H1 (cell line): ENCODE results near the gene PIAS1. TPM values are rescaled to one million over a fixed set of nuclear protein-coding genes. Genes with fewer than 3 reads are reported as not detected.

Experiments
- CTCF ChIA-PET: fragments of 300-600 bp; sonication (Branson Sonifier 250); formaldehyde crosslinking; loops from one replicate; lab custom pipeline; 2021; ENCODE audit not compliant: partially characterized antibody; lab: Charles Lee
- POLR2A ChIA-PET: fragments of 300-600 bp; sonication (Branson Sonifier 250); formaldehyde crosslinking; loops from one replicate; lab custom pipeline; 2021; ENCODE audit warnings: inconsistent platforms; ENCODE audit not compliant: partially characterized antibody; lab: Charles Lee
- DNase-seq, 2 experiments: peaks; one replicate each; pipeline versions ENCODE4 v3.0.0 to v3.0.0-alpha.2; 2010 to 2022; ENCODE audit warnings: low spot score in 2 of 2, low read depth in 1 of 2, mixed read lengths in 1 of 2
- FAIRE-seq: peaks from 2 replicates; lab custom pipeline; 2011; peaks lifted over from hg19 to GRCh38; lab: Jason Lieb, UNC
- H2AFZ ChIP-seq: 2 replicates; pipeline ENCODE4 v1.8.1; 2012; ENCODE audit warnings: low read length, inconsistent platforms
- H2AK5ac ChIP-seq: 2 replicates; pipeline ENCODE4 v1.6.1; 2013; ENCODE audit warnings: low read depth, low read length
- H2BK120ac ChIP-seq: replicated peaks from 2 replicates; pipeline ENCODE3; 2013; ENCODE audit warnings: low read depth, low read length, inconsistent platforms
- H2BK12ac ChIP-seq: 2 replicates; pipeline ENCODE4 v1.6.1; 2013; ENCODE audit warnings: low read depth, low read length
- H2BK15ac ChIP-seq: 2 replicates; pipeline ENCODE4 v1.6.1; 2013; ENCODE audit warnings: low read length
- H2BK20ac ChIP-seq: 2 replicates; pipeline ENCODE4 v1.6.1; 2013; ENCODE audit warnings: low read length
- H2BK5ac ChIP-seq: 2 replicates; pipeline ENCODE4 v1.6.1; 2013; ENCODE audit warnings: low read depth, low read length
- H3K14ac ChIP-seq: 2 replicates; pipeline ENCODE4 v1.6.1; 2013; ENCODE audit warnings: inconsistent platforms; ENCODE audit not compliant: insufficient read length
- H3K18ac ChIP-seq: 2 replicates; pipeline ENCODE4 v1.6.1; 2013; ENCODE audit warnings: low read length; ENCODE audit errors: extremely low read depth
- H3K23ac ChIP-seq: 2 replicates; pipeline ENCODE4 v1.6.1; 2013; ENCODE audit warnings: inconsistent platforms; ENCODE audit not compliant: insufficient read length
- H3K23me2 ChIP-seq: 2 replicates; pipeline ENCODE4 v1.6.1; 2013; ENCODE audit warnings: low read depth, low read length
- H3K27ac ChIP-seq: 2 replicates; pipeline ENCODE4 v1.6.1; 2011; ENCODE audit warnings: low read depth, low read length, inconsistent platforms
- H3K27me3 ChIP-seq, 4 experiments: replicated peaks in 1 of 4; 1 replicate in 1 of 4; 2 replicates in 3 of 4; pipeline versions ENCODE4 v1.6.1 to v1.8.1; 2011 to 2013; ENCODE audit warnings: low read length in 3 of 4, mild to moderate bottlenecking in 3 of 4, inconsistent platforms in 2 of 4, mixed read lengths in 2 of 4, moderate library complexity in 1 of 4; ENCODE audit not compliant: control insufficient read depth in 3 of 4, insufficient read depth in 3 of 4; ENCODE audit errors: extremely low read depth in 1 of 4
- H3K36me3 ChIP-seq, 4 experiments: 2 replicates each; pipeline versions ENCODE4 v1.6.1 to v1.8.1; 2011 to 2013; ENCODE audit warnings: mild to moderate bottlenecking in 4 of 4, low read length in 3 of 4, moderate library complexity in 2 of 4, control low read depth in 1 of 4, inconsistent platforms in 1 of 4; ENCODE audit not compliant: insufficient read depth in 4 of 4, control insufficient read depth in 2 of 4
- H3K4ac ChIP-seq: replicated peaks from 2 replicates; pipeline ENCODE3; 2013; ENCODE audit warnings: low read length, low read depth, mixed read lengths, inconsistent platforms; ENCODE audit not compliant: insufficient read length
- H3K4me1 ChIP-seq, 4 experiments: replicated peaks in 1 of 4; 1 replicate in 1 of 4; 2 replicates in 3 of 4; pipeline versions ENCODE4 v1.6.1 to v1.8.1; 2011 to 2013; ENCODE audit warnings: low read length in 3 of 4, inconsistent platforms in 2 of 4, mixed read lengths in 1 of 4; ENCODE audit not compliant: insufficient read depth in 4 of 4, control insufficient read depth in 3 of 4
- H3K4me2 ChIP-seq, 2 experiments: 2 replicates each; pipeline versions ENCODE4 v1.6.1 to v1.8.1; 2011 to 2013; ENCODE audit warnings: low read depth in 2 of 2, low read length in 2 of 2, control low read depth in 1 of 2, inconsistent platforms in 1 of 2, mild to moderate bottlenecking in 1 of 2; ENCODE audit not compliant: insufficient read depth in 1 of 2
- H3K4me3 ChIP-seq, 4 experiments: fragments of 200-600, 300-600 bp in 1 of 4; sonication (generic), shearing (Covaris generic), sonication (Bioruptor Twin) in 1 of 4; 2 replicates each; pipeline versions ENCODE4 v1.5.1 to v1.8.1; 2011 to 2016; ENCODE audit warnings: low read length in 4 of 4, low read depth in 3 of 4, control low read depth in 2 of 4, inconsistent platforms in 2 of 4, mild to moderate bottlenecking in 2 of 4, mixed read lengths in 1 of 4, moderate library complexity in 1 of 4; ENCODE audit not compliant: insufficient read depth in 2 of 4; ENCODE audit errors: extremely low read depth in 1 of 4
- H3K56ac ChIP-seq: replicated peaks from 2 replicates; pipeline ENCODE3; 2013; ENCODE audit warnings: low read depth, mild to moderate bottlenecking, mixed read lengths, low read length, inconsistent platforms; ENCODE audit not compliant: insufficient read length
- H3K79me1 ChIP-seq: 2 replicates; pipeline ENCODE4 v1.6.1; 2013; ENCODE audit warnings: low read depth, low read length, control low read depth
- H3K79me2 ChIP-seq, 2 experiments: 2 replicates each; pipeline versions ENCODE4 v1.6.1 to v1.8.1; 2012 to 2013; ENCODE audit warnings: low read length in 2 of 2, mild to moderate bottlenecking in 2 of 2, inconsistent platforms in 1 of 2; ENCODE audit not compliant: insufficient read depth in 2 of 2, control insufficient read depth in 1 of 2
- H3K9ac ChIP-seq, 4 experiments: replicated peaks in 1 of 4; 1 replicate in 1 of 4; 2 replicates in 3 of 4; pipeline versions ENCODE4 v1.6.1 to v1.8.1; 2011 to 2013; ENCODE audit warnings: low read depth in 3 of 4, low read length in 3 of 4, control low read depth in 2 of 4, mild to moderate bottlenecking in 2 of 4, moderate library complexity in 2 of 4, inconsistent platforms in 1 of 4; ENCODE audit errors: extremely low read depth in 1 of 4
- H3K9me3 ChIP-seq, 2 experiments: 2 replicates each; pipeline versions ENCODE4 v1.6.1 to v1.8.1; 2012 to 2013; ENCODE audit warnings: mild to moderate bottlenecking in 2 of 2, moderate library complexity in 2 of 2, control low read depth in 1 of 2, inconsistent platforms in 1 of 2, low read depth in 1 of 2, low read length in 1 of 2, mixed read lengths in 1 of 2; ENCODE audit not compliant: insufficient read depth in 2 of 2
- H4K20me1 ChIP-seq, 2 experiments: replicated peaks in 1 of 2; 2 replicates each; pipeline versions ENCODE3 to v1.8.1; 2011 to 2013; ENCODE audit warnings: inconsistent platforms in 2 of 2, low read length in 2 of 2, mild to moderate bottlenecking in 1 of 2; ENCODE audit not compliant: insufficient read depth in 2 of 2, control insufficient read depth in 1 of 2
- H4K5ac ChIP-seq: 2 replicates; pipeline ENCODE4 v1.6.1; 2013; ENCODE audit warnings: low read length, low read depth, mixed read lengths, inconsistent platforms; ENCODE audit not compliant: insufficient read length
- H4K8ac ChIP-seq: 2 replicates; pipeline ENCODE4 v1.8.0; 2013; ENCODE audit warnings: mild to moderate bottlenecking, moderate library complexity, low read length, inconsistent platforms; ENCODE audit not compliant: insufficient read depth; ENCODE audit errors: extremely low read depth
- H4K91ac ChIP-seq: replicated peaks from 2 replicates; pipeline ENCODE3; 2013; ENCODE audit warnings: low read length, mixed read lengths, inconsistent platforms; ENCODE audit not compliant: insufficient read length
- BACH1 ChIP-seq: IDR thresholded peaks from 2 replicates; pipeline ENCODE4 v1.6.1; 2012; ENCODE audit warnings: low read length, improper control_type of control experiment
- CBX8 ChIP-seq: fragments of 300-800, 300-1000 bp; sonication (generic); IDR thresholded peaks from 2 replicates; pipeline ENCODE4 v1.7.1; 2016; ENCODE audit warnings: low read depth, low read length, borderline replicate concordance
- EP300 ChIP-seq, 2 experiments: IDR thresholded peaks; 1 replicate in 1 of 2; 2 replicates in 1 of 2; pipeline ENCODE4 v1.6.1; 2011 to 2012; ENCODE audit warnings: low read depth in 2 of 2, low read length in 2 of 2, mild to moderate bottlenecking in 2 of 2, borderline replicate concordance in 1 of 2, inconsistent platforms in 1 of 2, moderate library complexity in 1 of 2
- KDM1A ChIP-seq: fragments of 200-600, 300-600 bp; sonication (generic); IDR thresholded peaks from 2 replicates; pipeline ENCODE4 v1.7.1; 2016; ENCODE audit warnings: mild to moderate bottlenecking, low read length, borderline replicate concordance
- KDM5A ChIP-seq: fragments of 200-600 bp; IDR thresholded peaks from 2 replicates; pipeline ENCODE4 v1.7.1; 2012; ENCODE audit warnings: mild to moderate bottlenecking, low read length, inconsistent platforms, mixed read lengths
- NRF1 ChIP-seq: IDR thresholded peaks from 2 replicates; pipeline ENCODE4 v1.6.1; 2011; ENCODE audit warnings: mild to moderate bottlenecking, low read depth, low read length, improper control_type of control experiment
- PHF8 ChIP-seq: fragments of 200-600 bp; sonication (generic); conservative IDR thresholded peaks from 2 replicates; pipeline ENCODE4 v1.7.1; 2012; ENCODE audit warnings: low read depth, mild to moderate bottlenecking, inconsistent platforms, low read length, moderate library complexity
- SAP30 ChIP-seq: fragments of 300-600 bp; sonication (generic); IDR thresholded peaks from 2 replicates; pipeline ENCODE4 v1.7.1; 2012; ENCODE audit warnings: low read length, moderate library complexity, mild to moderate bottlenecking, inconsistent platforms; ENCODE audit not compliant: insufficient read depth, insufficient replicate concordance
- SP4 ChIP-seq: IDR thresholded peaks from 2 replicates; pipeline ENCODE4 v1.6.1; 2012; ENCODE audit warnings: low read length, inconsistent platforms
- SRF ChIP-seq: IDR thresholded peaks from 2 replicates; pipeline ENCODE4 v1.6.1; 2011; ENCODE audit warnings: mild to moderate bottlenecking, low read depth, low read length, moderate library complexity
- TEAD4 ChIP-seq: IDR thresholded peaks from 2 replicates; pipeline ENCODE4 v1.6.1; 2012; ENCODE audit warnings: low read depth, low read length, inconsistent platforms, mixed read lengths
- YY1 ChIP-seq: IDR thresholded peaks from 2 replicates; pipeline ENCODE4 v1.6.1; 2011; ENCODE audit warnings: low read depth, mild to moderate bottlenecking, low read length
- ZNF274 ChIP-seq: IDR thresholded peaks from 2 replicates; pipeline ENCODE4 v1.7.0; 2012; ENCODE audit warnings: low read length, borderline replicate concordance; ENCODE audit errors: extremely low read depth
- WGBS, 2 experiments: shearing (Covaris generic) in 1 of 2; methylation state at CpG; one replicate each; pipeline versions ENCODE4 v1.1.6 to v1.1.7; 2013 to 2015; ENCODE audit warnings: low lambda C conversion rate in 2 of 2, mixed read lengths in 2 of 2, inconsistent platforms in 1 of 2, low coverage in 1 of 2, missing lambda C conversion rate in 1 of 2; ENCODE audit not compliant: insufficient replicate concordance in 2 of 2, insufficient coverage in 1 of 2, insufficient read length in 1 of 2; ENCODE audit errors: extremely low coverage in 1 of 2, missing lambda C conversion rate in 1 of 2; 5-methylcytosine and 5-hydroxymethylcytosine counted together
- polyA plus RNA-seq, 7 experiments: library from polyadenylated mRNA; depleted of rRNA in 3 of 7; stranded (reverse) in 5 of 7; unstranded in 2 of 7; fragments of >200 nt in 5 of 7; fragments of 200-250 nt in 2 of 7; gene quantifications; 1 replicate in 5 of 7; 2 replicates in 1 of 7; 4 replicates in 1 of 7; pipeline versions ENCODE4 v1.2.1 to v1.2.3, GENCODE V29; 2011 to 2013; ENCODE audit warnings: missing spikeins in 2 of 7, mixed read lengths in 2 of 7
- total RNA-seq: library from RNA; stranded (reverse); fragmentation: NEBNext Ultra II Directional; extraction: Animal tissue kit (Norgen Biotek cat#: 25700); gene quantifications from 2 replicates; pipeline ENCODE4 v1.2.1, GENCODE V29; 2021

Gene PIAS1
- total and polyA plus RNA-seq, 2 of the 8 experiments (the other 6 are each of a cell fraction or from before 2014, with no cell fraction given): 30.8 to 34.5 TPM

- H3K18ac ChIP-seq: no peak overlapping the region
- H4K5ac ChIP-seq: no peak overlapping the region
- no peak for DNase-seq
- no peak overlapping the region for H2AFZ ChIP-seq
- H2BK120ac ChIP-seq: no peak overlapping the region
- H4K8ac ChIP-seq: no peak overlapping the region
- WGBS, 2 experiments: 92% methylated on average over 13 of the region's 13 CpGs; no CpG with 5 or more reads in 1 of the 2 experiments
- TF ChIP-seq KDM1A (no peak), YY1 (no peak), EP300 (IDR thresholded peaks at IDR 0.05; ENCODE audit: borderline replicate concordance in 1 of 2, low read depth in 2 of 2, low read length in 2 of 2) (no peak), PHF8 (no peak), CBX8 (no peak), NRF1 (no peak), BACH1 (no peak), SP4 (no peak), SRF (no peak), TEAD4 (no peak), KDM5A (no peak), ZNF274 (no peak), SAP30 (no peak)
- H3K4me2 ChIP-seq: no peak overlapping the region
- H3K4me3 ChIP-seq: no peak overlapping the region
- no peak overlapping the region for H2BK15ac ChIP-seq
- peaks cover 10 to 28% of the 10 kb centered on the region in 2 experiments for H4K20me1 ChIP-seq
- no peak overlapping the region for H2BK20ac ChIP-seq
- no peak overlapping the region for H3K23ac ChIP-seq
- H2BK12ac ChIP-seq: no peak overlapping the region
- no peak overlapping the region for H3K4ac ChIP-seq
- no peak overlapping the region for H3K9ac ChIP-seq
- no peaks in the 10 kb centered on the region; a peak in 1 of 8 replicates for H3K36me3 ChIP-seq
- POLR2A ChIA-PET: no interaction called here
- no peak overlapping the region for H4K91ac ChIP-seq
- no peak overlapping the region for H3K27ac ChIP-seq
- H3K4me1 ChIP-seq: peaks cover 2 to 39% (median 19%) of the 10 kb centered on the region in 4 experiments
- no peak for FAIRE-seq
- H2BK5ac ChIP-seq: no peak overlapping the region
- H3K14ac ChIP-seq: no peak overlapping the region
- no peak overlapping the region for H3K56ac ChIP-seq
- no peaks in the 10 kb centered on the region for H3K23me2 ChIP-seq
- H3K9me3 ChIP-seq: no peaks in the 10 kb centered on the region
- CTCF ChIA-PET: interaction anchor here (0.6 to 5.7 kb wide), 2 partner anchors 13 to 45 kb away, joined by 3 to 101 read pairs; no protein-coding TSS in a partner anchor
- peaks cover 0 to 20% of the 10 kb centered on the region in 2 experiments; a peak in 1 of 4 replicates for H3K79me2 ChIP-seq
- no peak overlapping the region for H2AK5ac ChIP-seq
- no peaks in the 10 kb centered on the region for H3K27me3 ChIP-seq
- H3K79me1 ChIP-seq: peaks cover 6% of the 10 kb centered on the region; the same call in 1 of the 2 replicates
Observed at GRCh38 chr15:68208636-68209240, 154.6 kb downstream of the PIAS1 start.
